K562 (cell line): ENCODE measurements around the gene STK11. TPM values are rescaled to one million over a fixed set of nuclear protein-coding genes. Genes with fewer than 3 reads are reported as not detected.

Experiments used
- ATAC-seq: fragments of 200-7000 bp; cut with Tn5 transposase; 3 replicates; pipeline ENCODE4 v1.9.1; 2020; ENCODE audit warnings: moderate library complexity
- BruUV-seq: library from RNA; stranded (reverse); fragments of 400-500 nt; replicated peaks from 2 replicates; lab custom pipeline; 2021; lab: Mats Ljungman, UMichigan
- CTCF ChIA-PET: fragments of 300-600 bp; formaldehyde crosslinking; extraction: SDS; loops from one replicate; lab custom pipeline; 2021; ENCODE audit warnings: low intra/inter-chr PET ratio; lab: Yijun Ruan, JAX
- POLR2A ChIA-PET: fragments of 300-600, 350-650 bp; sonication (Branson Sonifier 250); formaldehyde crosslinking; extraction: SDS; loops from one replicate; lab custom pipeline; 2021; ENCODE audit warnings: antibody characterized with exemption, inconsistent platforms; lab: Yijun Ruan, JAX
- DNase-seq, 4 experiments: peaks; one replicate each; pipeline versions ENCODE4 v3.0.0 to v3.0.0-alpha.2; 2011 to 2018; ENCODE audit warnings: low spot score in 3 of 4, mixed read lengths in 3 of 4; ENCODE audit errors: extremely low read depth in 1 of 4
- FAIRE-seq: peaks from 2 replicates; lab custom pipeline; 2011; peaks lifted over from hg19 to GRCh38; lab: Jason Lieb, UNC
- H2AFZ ChIP-seq: 2 replicates; pipeline ENCODE4 v1.6.0; 2011; ENCODE audit warnings: low read depth, low read length, control low read depth, inconsistent platforms
- H3K27ac ChIP-seq: fragments of 200-600 bp; 3 replicates; pipeline ENCODE4 v1.8.0; 2011; ENCODE audit warnings: low read depth, mild to moderate bottlenecking, control low read depth, inconsistent platforms, low read length, moderate library complexity, mixed read lengths; ENCODE audit errors: extremely low read depth
- H3K27me3 ChIP-seq, 2 experiments: fragments of 300-600 bp in 1 of 2; 2 replicates in 1 of 2; 3 replicates in 1 of 2; pipeline versions ENCODE4 v1.6.0 to v1.8.0; 2011; ENCODE audit warnings: inconsistent platforms in 2 of 2, low read length in 2 of 2, mild to moderate bottlenecking in 1 of 2, mixed read lengths in 1 of 2, moderate library complexity in 1 of 2; ENCODE audit not compliant: control insufficient read depth in 2 of 2, insufficient read depth in 2 of 2
- H3K36me3 ChIP-seq: fragments of 300-600 bp; 3 replicates; pipeline ENCODE4 v1.8.0; 2011; ENCODE audit warnings: mild to moderate bottlenecking, low read length, inconsistent platforms; ENCODE audit not compliant: control insufficient read depth, insufficient read depth
- H3K4me1 ChIP-seq, 2 experiments: fragments of 200-600 bp in 1 of 2; replicated peaks in 1 of 2; 2 replicates in 1 of 2; 3 replicates in 1 of 2; pipeline versions ENCODE4 v1.5.1 to v1.8.0; 2011; ENCODE audit warnings: inconsistent platforms in 2 of 2, low read length in 2 of 2, mild to moderate bottlenecking in 1 of 2, mixed read lengths in 1 of 2, moderate library complexity in 1 of 2; ENCODE audit not compliant: control insufficient read depth in 2 of 2, insufficient read depth in 2 of 2
- H3K4me2 ChIP-seq: 2 replicates; pipeline ENCODE4 v1.6.1; 2011; ENCODE audit warnings: low read length, control low read depth, inconsistent platforms, mixed read lengths; ENCODE audit not compliant: insufficient read depth
- H3K4me3 ChIP-seq: fragments of 200-600 bp; sonication (generic), shearing (Covaris generic); 2 replicates; pipeline ENCODE4 v1.5.1; 2016; ENCODE audit warnings: control low read depth, inconsistent platforms
- H3K79me2 ChIP-seq: fragments of 200-600 bp; 3 replicates; pipeline ENCODE4 v1.8.0; 2011; ENCODE audit warnings: low read length, inconsistent platforms; ENCODE audit not compliant: control insufficient read depth, insufficient read depth
- H3K9ac ChIP-seq, 2 experiments: 2 replicates each; pipeline versions ENCODE4 v1.6.0 to v1.6.1; 2011; ENCODE audit warnings: low read depth in 2 of 2, low read length in 2 of 2, control low read depth in 1 of 2, inconsistent platforms in 1 of 2, mild to moderate bottlenecking in 1 of 2, mixed read lengths in 1 of 2; ENCODE audit not compliant: insufficient read depth in 1 of 2
- H3K9me1 ChIP-seq: one replicate; pipeline ENCODE4 v1.6.0; 2011; ENCODE audit warnings: inconsistent platforms, mild to moderate bottlenecking, low read length, moderate library complexity; ENCODE audit not compliant: control insufficient read depth, insufficient read depth
- H3K9me3 ChIP-seq: replicated peaks from 2 replicates; pipeline ENCODE4 v1.5.1; 2011; ENCODE audit warnings: low read depth, low read length, inconsistent platforms; ENCODE audit not compliant: control insufficient read depth, insufficient read depth
- H4K20me1 ChIP-seq: replicated peaks from 2 replicates; pipeline ENCODE4 v1.6.1; 2011; ENCODE audit warnings: low read length, inconsistent platforms, mixed read lengths; ENCODE audit not compliant: control insufficient read depth, insufficient read depth
- BMI1 ChIP-seq: fragments of 150-350 bp; IDR thresholded peaks from 2 replicates; pipeline ENCODE4 v1.6.1; 2014; ENCODE audit warnings: low read length
- CHD2 ChIP-seq: IDR thresholded peaks from 2 replicates; pipeline ENCODE4 v1.6.1; 2011; ENCODE audit warnings: low read depth, low read length
- HDGF ChIP-seq: fragments of 450-650 bp; IDR thresholded peaks from 2 replicates; pipeline ENCODE4 v1.6.1; 2016
- JUN ChIP-seq, 2 experiments: sonication (generic) in 1 of 2; formaldehyde crosslinking in 1 of 2; IDR thresholded peaks; 2 replicates each; pipeline versions ENCODE4 v1.6.1 to v1.8.0; 2012 to 2022; ENCODE audit warnings: borderline replicate concordance in 2 of 2, mild to moderate bottlenecking in 2 of 2, improper control_type of control experiment in 1 of 2, low read depth in 1 of 2, low read length in 1 of 2, missing genetic modification reagents in 1 of 2
- POLR2AphosphoS2 ChIP-seq: IDR thresholded peaks from 2 replicates; pipeline ENCODE4 v1.6.1; 2012; ENCODE audit warnings: low read length, improper control_type of control experiment
- SP2 ChIP-seq: IDR thresholded peaks from 2 replicates; pipeline ENCODE4 v1.6.1; 2011; ENCODE audit warnings: mild to moderate bottlenecking, low read depth, low read length, moderate library complexity; ENCODE audit not compliant: poor library complexity, severe bottlenecking; ENCODE audit errors: extremely low read depth
- WGBS: fragments of 100-300 bp; shearing (Covaris generic); methylation state at CpG from one replicate; pipeline ENCODE4 v1.1.6; 2016; ENCODE audit warnings: low coverage, mixed read lengths; ENCODE audit not compliant: insufficient coverage; ENCODE audit errors: missing lambda C conversion rate; 5-methylcytosine and 5-hydroxymethylcytosine counted together
- in situ Hi-C: fragments of 300-500 bp; cut with MboI; formaldehyde crosslinking; loops from 4 replicates; pipeline ENCODE4 v1.15.0; 2018; ENCODE audit warnings: inconsistent platforms, mixed read lengths
- intact Hi-C: fragments of 100-400 bp; cut with micrococcal nuclease; formaldehyde crosslinking; loops from 2 replicates; pipeline ENCODE4 v1.14.2; 2022
- polyA plus RNA-seq, 8 experiments: library from polyadenylated mRNA; depleted of rRNA in 4 of 8; stranded (reverse) in 5 of 8; unstranded in 3 of 8; fragments of >200 nt; fragmentation: Nextera tagmentation in 2 of 8; fragmentation: Illumina TruSeq in 1 of 8; extraction: Ambion mirVana in 2 of 8; extraction: Trizol in 1 of 8; gene quantifications; 2 replicates each; pipeline versions ENCODE4 v1.2.1 to v1.2.3, GENCODE V29; 2011 to 2014; ENCODE audit warnings: inconsistent platforms in 1 of 8, missing spikeins in 1 of 8
- total RNA-seq, 7 experiments: library from RNA; depleted of rRNA in 6 of 7; stranded (reverse); fragments of >200 nt in 6 of 7; fragmentation: Illumina TruSeq in 2 of 7; extraction: Trizol in 2 of 7; gene quantifications; 2 replicates each; pipeline versions ENCODE4 v1.2.1 to v1.2.3, GENCODE V29; 2011 to 2021; ENCODE audit warnings: low replicate concordance in 1 of 7
- TF ChIP-seq, protein P1 (sequence below): sonication (generic); formaldehyde crosslinking; IDR thresholded peaks from 2 replicates; pipeline ENCODE4 v1.8.0; 2022; ENCODE audit warnings: mild to moderate bottlenecking, missing genetic modification reagents, borderline replicate concordance
- TF ChIP-seq, protein P2 (sequence below): sonication (generic); formaldehyde crosslinking; IDR thresholded peaks from 2 replicates; pipeline ENCODE4 v1.8.1; 2022; ENCODE audit warnings: missing genetic modification reagents

The STK11 gene
- total and polyA plus RNA-seq, 9 of the 15 experiments (the other 6 are each of a cell fraction or from before 2014, with no cell fraction given): 0.15 to 96.5 (median 31.7) TPM

DNA sequence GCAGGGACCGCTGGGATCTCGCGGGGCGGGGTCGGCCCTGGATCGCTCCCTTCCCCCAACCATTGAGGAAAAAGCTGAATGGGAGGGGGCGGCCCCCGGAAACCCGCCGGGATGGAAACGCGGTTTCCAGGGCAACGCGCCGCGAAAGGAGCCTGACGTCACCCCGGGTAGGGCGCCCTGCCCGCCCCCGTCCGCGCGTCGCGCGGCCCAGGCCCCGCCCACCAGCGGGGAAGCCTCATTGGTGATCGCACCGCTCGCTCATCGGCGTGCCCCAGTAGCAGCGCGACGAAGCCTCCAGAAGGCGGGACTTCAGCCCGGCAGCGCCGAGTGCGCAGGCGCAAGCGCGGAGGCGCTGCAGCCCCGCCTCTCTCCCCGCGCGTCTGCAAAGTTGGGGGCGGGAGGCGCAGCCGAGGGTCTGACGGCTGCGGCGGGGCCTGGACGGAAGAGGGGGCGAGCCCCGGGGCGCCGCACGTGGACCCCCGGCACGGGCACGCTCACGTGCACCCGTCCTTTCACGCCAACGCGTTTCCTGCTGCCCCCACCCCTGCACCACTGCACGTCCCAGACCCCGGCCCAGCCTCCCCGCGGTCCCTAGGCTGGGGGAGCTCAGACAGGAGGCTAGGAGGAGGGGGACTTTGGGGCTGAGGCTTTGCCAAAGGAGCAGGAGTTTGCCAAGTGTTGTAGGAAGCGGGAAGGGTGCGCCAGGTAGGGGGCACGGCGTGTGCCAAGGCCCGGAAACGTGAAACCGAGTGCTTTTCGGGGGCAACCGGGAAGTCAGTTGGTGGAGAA, 55.4 kb downstream of the STK11 start:
- no peaks in the 10 kb centered on the region for H3K27me3 ChIP-seq
- no peaks in the 10 kb centered on the region for H3K9me1 ChIP-seq
- peak overlapping the region; percentile 84 for H3K4me2 ChIP-seq
- in situ Hi-C loops (no loop called here), intact Hi-C loops (no loop called here)
- CTCF ChIA-PET: no interaction called here
- DNase-seq (peak; percentile 89 to 98 (median 93)), FAIRE-seq (peak; percentile 92), ATAC-seq (peak; percentile 90)
- H3K4me1 ChIP-seq: peaks cover 61 to 95% of the 10 kb centered on the region in 2 experiments
- H3K4me3 ChIP-seq: peak overlapping the region; percentile 66
- H3K27ac ChIP-seq: peak overlapping the region; percentile 83
- H2AFZ ChIP-seq: peak overlapping the region; percentile 52
- POLR2A ChIA-PET: interaction anchor here (1.9 to 2.6 kb wide), 3 partner anchors 8 to 12 kb away, joined by 8 to 14 read pairs (median 9); partner anchors contain the start of gene CIRBP
- peaks cover 21% of the 10 kb centered on the region for H3K79me2 ChIP-seq
- peaks cover 26% of the 10 kb centered on the region; the same call in 2 of the 3 replicates for H3K36me3 ChIP-seq
- peak overlapping the region; percentile 71 to 92 for H3K9ac ChIP-seq
- H4K20me1 ChIP-seq: 0 out of 2 replicates have a peak, but pooled peaks cover 7% of the 10 kb centered on the region
- H3K9me3 ChIP-seq: no peaks in the 10 kb centered on the region
- 4% methylated on average over 50 of the region's 83 CpGs for WGBS
- no TSS peak for BruUV-seq
- TF ChIP-seq, protein P1, sequence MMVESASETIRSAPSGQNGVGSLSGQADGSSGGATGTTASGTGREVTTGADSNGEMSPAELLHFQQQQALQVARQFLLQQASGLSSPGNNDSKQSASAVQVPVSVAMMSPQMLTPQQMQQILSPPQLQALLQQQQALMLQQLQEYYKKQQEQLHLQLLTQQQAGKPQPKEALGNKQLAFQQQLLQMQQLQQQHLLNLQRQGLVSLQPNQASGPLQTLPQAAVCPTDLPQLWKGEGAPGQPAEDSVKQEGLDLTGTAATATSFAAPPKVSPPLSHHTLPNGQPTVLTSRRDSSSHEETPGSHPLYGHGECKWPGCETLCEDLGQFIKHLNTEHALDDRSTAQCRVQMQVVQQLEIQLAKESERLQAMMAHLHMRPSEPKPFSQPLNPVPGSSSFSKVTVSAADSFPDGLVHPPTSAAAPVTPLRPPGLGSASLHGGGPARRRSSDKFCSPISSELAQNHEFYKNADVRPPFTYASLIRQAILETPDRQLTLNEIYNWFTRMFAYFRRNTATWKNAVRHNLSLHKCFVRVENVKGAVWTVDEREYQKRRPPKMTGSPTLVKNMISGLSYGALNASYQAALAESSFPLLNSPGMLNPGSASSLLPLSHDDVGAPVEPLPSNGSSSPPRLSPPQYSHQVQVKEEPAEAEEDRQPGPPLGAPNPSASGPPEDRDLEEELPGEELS (CRISPR knock-in tag): 0 out of 2 replicates have a peak, but pooled peaks have one; percentile 75
- TF ChIP-seq BMI1: peak; percentile 53; the same call in 1 of the 2 replicates
- no peak for TF ChIP-seq POLR2AphosphoS2
- peak; percentile 88 for TF ChIP-seq SP2
- peak; percentile 35; the same call in 1 of the 2 replicates for TF ChIP-seq HDGF
- TF ChIP-seq CHD2: peak; percentile 80
- TF ChIP-seq, protein P2, sequence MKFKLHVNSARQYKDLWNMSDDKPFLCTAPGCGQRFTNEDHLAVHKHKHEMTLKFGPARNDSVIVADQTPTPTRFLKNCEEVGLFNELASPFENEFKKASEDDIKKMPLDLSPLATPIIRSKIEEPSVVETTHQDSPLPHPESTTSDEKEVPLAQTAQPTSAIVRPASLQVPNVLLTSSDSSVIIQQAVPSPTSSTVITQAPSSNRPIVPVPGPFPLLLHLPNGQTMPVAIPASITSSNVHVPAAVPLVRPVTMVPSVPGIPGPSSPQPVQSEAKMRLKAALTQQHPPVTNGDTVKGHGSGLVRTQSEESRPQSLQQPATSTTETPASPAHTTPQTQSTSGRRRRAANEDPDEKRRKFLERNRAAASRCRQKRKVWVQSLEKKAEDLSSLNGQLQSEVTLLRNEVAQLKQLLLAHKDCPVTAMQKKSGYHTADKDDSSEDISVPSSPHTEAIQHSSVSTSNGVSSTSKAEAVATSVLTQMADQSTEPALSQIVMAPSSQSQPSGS (CRISPR knock-in tag): peak; percentile 84
- peak; percentile 82 for TF ChIP-seq JUN (IDR thresholded peaks at IDR 0.05; ENCODE audit: borderline replicate concordance, low read depth, low read length)
- TF ChIP-seq JUN (CRISPR knock-in tag; IDR thresholded peaks at IDR 0.05; ENCODE audit: borderline replicate concordance): no peak
